NCI-H345 (cell line): ENCODE results near the gene CHKB.

ENCODE experiments used
- DNase-seq: peaks from one replicate; lab custom pipeline; 2025; lab: John Stamatoyannopoulos, UW

The CHKB gene

DNA sequence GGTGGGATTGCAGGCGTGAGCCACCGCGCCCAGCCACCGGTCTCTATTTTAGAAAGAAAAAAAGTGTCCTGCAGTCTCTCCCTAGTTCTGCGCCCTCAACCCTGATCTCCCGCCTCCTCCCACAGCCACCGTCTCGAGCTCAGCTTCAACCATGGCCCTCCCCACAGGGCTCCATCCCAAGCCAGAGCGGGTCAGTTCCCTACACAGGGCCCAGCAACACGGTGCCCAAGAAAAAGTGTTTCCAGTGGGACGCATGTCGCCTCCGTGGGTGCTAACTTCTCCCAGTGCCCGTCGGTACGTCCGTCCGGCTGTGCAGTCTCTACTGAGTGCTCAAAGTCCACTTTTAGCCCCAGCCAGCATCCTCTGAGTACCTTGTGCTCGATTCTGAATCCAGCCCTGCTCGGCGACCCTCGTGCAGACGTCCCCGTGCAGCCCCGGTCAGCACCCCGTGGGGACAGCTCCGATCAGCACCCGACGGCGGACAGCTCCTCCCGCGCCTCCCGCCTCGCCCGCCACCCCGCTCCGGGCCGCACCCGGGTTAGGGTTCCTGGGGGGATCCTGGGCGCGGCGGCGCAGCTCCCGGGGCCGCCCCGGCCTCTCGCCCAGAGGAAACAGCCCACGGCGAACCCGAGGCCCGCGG is 17.3 kb upstream of the CHKB start:
- no peak for DNase-seq

DNA sequence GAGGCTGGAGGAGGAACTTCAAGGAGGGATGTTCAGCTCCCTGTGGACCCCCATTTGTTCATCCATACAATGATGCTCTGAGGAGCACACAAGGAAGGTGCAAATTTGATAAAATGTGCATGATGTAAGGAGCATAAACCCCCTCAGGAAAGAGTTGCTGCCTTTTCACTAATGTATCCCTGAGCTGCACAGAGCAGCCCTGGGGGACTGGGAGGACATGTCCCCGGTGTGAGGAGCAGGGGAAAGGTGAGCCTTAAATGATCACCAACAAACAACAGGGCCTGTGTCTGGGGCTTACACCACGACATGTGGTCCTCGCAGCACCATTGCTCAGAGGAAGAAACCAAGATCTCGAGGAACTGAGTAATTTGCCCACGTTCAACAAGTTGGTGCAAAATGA is 14.4 kb upstream of the CHKB start:
- DNase-seq, result no peak

GRCh38 chr22:50595189-50595588 is 12.5 kb upstream of the CHKB start:
- DNase-seq, result no peak

DNA sequence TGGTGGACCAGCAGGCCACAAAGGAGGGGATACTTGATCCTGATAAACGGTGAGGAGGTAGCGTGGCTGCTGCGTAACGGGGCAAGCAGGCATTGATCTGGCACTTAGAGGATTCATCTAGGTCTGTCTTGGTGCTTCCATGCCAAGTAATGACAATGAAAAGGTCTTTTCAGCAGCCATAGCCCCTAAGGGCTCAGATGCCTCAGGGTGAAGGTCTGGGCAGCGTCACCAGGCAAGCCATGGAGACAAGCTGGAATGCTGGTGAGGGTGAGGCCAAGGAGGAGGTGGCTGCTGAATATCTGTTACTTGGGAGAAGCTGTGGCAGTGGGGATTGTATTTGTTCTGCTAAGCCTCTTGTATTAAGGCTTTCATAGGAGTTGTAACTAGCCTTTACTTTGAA is 4.8 kb upstream of the CHKB start:
- no peak for DNase-seq

GRCh38 chr22:50586416-50586815 is 3.8 kb upstream of the CHKB start:
- no peak for DNase-seq

DNA sequence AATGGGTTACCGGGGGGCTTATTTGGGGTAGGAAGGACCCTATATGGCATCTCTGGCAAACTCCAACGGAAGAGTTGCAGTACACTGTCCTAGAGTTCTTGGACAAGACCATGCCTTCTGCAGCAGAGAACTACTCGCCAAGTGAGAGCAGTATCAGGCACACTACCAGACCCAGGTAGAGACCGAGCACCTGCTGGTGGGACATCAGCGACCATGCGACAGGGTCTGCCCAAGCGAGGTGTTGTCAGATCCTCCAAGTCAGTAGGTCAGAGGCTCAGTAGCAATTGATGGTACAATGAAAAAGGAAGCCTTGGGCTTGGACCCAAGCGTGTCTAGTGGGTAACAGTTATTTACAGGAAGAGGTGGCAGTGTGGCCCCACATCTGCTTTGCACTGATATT is 3.1 kb upstream of the CHKB start:
- DNase-seq, result no peak

- DNase-seq, result no peak
Observed at GRCh38 chr22:50585238-50585637, 2.6 kb upstream of the CHKB start.

GRCh38 chr22:50584106-50585096 is 1.8 kb upstream of the CHKB start:
- no peak for DNase-seq

- no peak for DNase-seq
Observed at GRCh38 chr22:50583294-50583861, 729 bp upstream of the CHKB start.

GRCh38 chr22:50581950-50582492 is 628 bp downstream of the CHKB start:
- DNase-seq, result no peak

DNA sequence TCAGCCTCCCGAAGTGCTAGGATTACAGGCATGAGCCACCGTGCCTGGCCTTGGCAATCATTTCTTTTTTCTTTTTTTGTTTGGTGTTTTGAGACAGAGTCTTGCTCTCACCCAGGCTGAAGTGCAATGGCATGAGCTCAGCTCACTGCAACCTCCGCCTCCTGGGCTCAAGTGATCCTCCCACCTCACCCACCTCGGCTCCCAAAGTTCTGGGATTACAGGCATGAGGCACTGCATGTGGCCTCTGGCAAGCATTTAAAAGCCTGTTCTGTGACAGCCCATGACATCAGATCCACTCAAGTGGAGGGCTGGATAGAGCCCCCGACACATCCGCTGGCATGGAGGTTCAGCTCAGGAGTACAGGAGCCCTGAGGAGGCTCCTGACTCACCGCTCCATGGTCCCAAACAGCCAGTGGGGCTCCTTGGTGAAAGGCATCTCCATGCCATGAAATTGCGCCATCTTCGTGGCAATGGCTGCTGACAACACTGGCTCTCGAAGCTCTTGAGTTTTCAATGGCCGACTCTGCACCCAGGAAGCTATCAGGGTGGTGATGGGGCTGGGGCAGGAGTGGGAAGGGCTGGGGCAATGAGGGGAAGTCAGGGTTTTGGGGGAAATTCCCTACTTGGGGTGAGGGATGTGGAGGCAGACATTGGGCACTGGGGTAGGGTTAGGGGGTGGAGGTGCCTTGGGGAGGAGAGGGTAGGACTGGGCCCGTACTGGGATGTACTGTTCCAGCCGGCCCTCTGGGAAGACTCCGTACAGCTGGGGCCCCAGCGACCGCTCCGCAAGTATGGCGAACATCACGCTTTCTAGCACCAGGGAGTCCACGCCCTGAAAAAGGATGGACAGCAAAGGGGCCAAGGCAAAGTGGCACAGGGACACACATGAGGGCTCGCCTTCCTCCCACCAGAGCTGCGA is 1.4 kb downstream of the CHKB start:
- DNase-seq, result no peak

DNA sequence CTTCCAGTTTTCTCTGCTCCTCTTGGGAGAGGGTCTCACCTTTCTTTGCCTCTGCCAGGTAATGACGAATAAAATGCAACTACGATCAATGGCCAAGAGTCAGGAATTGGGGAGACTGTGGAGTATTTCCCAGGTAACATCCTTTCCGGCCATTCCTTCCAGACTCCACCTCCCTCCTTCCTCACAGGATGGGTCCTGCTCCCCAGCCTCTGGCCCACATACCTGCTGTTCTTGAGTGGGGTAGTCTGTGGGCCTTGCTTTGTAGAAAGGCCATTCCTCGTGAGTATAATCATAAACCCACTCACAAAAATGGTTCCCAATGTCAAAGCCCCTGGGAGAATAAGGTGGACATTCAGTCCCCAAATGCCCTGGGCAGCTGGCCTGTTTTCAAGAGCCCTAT is 2.9 kb downstream of the CHKB start:
- DNase-seq, result no peak

DNA sequence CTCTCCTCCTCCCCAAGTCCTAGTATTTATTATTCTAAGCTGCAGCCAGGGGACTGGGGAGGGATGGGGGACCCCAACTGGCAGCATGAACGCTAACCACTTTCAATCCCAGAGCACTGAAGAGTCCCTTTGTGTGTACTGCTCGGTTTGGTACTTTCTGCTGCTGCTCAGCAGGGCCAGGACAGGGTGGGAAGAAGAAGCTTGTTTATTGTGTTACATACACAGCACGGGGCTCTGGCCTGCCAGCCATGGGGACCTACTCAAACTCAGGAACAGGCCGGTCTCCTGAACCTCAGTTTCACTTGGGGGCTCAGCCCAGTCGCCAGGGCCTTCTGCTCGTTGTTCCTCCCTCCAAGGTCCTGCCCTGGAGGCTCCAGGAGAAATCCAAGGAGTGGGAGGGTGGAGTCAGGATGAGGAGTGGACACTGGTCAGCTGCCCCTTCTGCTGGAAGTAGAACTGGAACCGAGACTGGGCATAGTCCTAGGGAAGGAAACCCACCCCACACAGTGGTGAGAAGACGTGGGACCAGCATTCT is 3.8 kb downstream of the CHKB start:
- DNase-seq, result no peak

DNA sequence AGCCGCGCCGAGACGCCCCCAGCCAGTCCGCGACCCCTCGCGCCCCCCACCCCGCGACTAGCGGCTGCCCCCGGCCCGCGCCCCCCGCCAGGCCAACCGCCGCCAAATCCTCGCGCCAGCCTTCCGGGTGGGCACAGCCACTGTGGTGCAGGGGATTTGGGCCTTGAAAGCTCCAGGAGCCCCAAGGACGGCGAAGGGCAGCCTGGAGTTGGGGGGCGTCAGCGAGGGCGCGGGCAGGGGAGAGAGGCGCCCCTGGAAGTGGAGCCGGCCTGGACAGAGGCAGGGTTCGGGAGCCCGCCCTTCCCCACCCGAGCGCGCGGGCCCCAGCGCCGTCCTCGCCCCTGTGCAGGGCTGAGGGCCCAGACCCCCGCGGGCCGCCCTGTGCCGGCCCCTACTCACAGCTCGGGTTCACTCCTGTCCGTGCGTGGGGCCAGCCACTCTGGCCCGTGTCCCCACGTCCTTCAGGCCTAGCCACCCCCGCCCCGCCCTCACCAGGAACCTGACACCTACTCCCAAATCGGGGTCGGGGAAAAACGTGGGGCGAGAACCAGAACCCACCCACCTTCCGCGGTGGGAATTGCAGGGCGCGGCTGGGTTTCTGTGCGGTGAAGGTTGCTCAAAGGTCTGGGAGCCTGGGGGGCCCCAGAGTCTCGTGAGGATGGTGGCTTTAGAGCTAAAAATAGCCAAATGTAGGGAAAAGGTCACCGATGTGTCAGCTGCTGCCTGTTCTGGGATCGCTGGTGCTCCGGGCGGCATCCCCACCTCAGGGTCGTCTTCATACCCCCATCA is 4.5 kb downstream of the CHKB start, which contains the start of gene CPT1B:
Gene CPT1B, minus strand, starts transcription at position 441 of the 789 bp plus-strand sequence. CDS start 512 bp downstream, outside the sequence.
- DNase-seq, result no peak

GRCh38 chr22:50577697-50577986 is 5.0 kb downstream of the CHKB start:
- no peak for DNase-seq

- no peak for DNase-seq
Observed at GRCh38 chr22:50576806-50577696, 5.6 kb downstream of the CHKB start.

DNA sequence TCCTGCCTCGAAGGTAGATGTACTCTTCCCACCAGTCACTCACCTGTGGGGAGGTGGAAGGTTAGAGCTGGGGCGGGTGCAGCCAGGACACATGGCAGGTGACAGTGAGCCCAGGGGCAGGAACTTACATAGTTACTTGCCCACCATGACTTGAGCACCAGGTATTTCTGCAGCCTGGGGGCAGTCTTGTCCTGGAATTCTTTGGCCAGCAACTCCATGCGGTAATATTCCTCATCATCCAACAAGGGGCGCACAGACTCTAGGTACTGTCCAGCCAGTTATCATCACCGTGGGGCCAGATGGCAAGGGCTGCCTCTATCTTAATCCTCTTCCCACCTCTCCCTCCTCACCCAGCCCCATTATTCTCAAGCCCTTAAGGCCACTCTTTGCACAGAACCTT is 6.6 kb downstream of the CHKB start:
- peak; percentile 2 for DNase-seq

DNA sequence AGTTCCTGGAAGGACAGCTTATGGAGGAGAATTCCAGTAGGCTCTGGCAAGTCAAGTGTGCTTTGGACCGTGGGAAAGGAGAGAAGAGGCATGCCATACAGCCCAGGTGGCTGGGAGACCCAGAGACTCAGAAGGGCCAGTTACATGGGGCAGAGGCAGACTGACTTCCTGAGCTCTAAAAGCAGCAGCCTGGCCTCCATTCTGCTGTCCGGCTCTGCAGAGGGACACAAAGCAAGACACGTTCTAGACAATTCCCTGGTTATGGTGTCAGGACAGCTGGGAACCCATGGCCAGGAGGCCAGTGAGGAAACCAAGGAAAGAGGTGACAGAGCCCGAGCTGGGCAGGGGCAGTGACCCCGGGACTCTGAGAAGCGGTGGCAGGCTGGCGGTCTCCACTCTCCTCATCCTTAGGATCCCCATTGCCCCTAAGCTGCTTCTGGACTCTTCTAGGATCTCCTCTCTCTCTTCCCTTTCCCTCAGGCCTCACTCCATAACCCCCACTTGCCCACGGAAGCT is 7.2 kb downstream of the CHKB start:
- DNase-seq, result no peak

DNA sequence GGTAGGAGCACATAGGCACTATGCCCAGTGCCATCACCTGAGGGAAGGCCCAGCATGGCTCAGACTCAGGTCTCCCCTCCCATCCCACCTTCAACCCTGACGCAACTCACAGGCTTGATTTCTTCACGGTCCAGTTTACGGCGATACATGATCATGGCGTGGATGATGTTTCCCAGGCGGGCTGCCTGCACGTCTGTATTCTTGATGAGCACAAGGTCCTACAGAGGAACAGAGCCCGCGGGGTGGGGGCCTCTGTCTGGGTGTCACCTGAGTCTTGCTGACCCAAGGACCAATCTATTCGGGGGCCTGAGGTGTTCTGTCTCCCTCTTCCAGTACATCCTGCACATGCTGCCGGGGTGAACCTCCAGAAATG is 8.3 kb downstream of the CHKB start:
- no peak for DNase-seq
